SK-N-SH treated with all-trans-retinoic acid at 6 μM for 48 hours (cell line): ENCODE results near the gene RBM47.

Experiments used
- ATAC-seq: fragments of 200-7000 bp; cut with Tn5 transposase; 3 replicates; pipeline ENCODE4 v1.9.1; 2020; ENCODE audit warnings: mild to moderate bottlenecking, moderate library complexity
- ARNTL ChIP-seq: fragments of 450-650 bp; formaldehyde crosslinking; IDR thresholded peaks from 2 replicates; pipeline ENCODE4 v1.5.0; 2020; ENCODE audit warnings: low read depth, mild to moderate bottlenecking, moderate library complexity, borderline replicate concordance
- CSDC2 ChIP-seq: fragments of 250-450 bp; sonication (Bioruptor Pico); IDR thresholded peaks from 2 replicates; pipeline ENCODE4 v1.5.0; 2020; ENCODE audit warnings: mild to moderate bottlenecking, moderate library complexity
- ESRRG ChIP-seq: fragments of 250-450 bp; sonication (Bioruptor Pico); IDR thresholded peaks from 2 replicates; pipeline ENCODE4 v1.6.1; 2021; ENCODE audit warnings: mild to moderate bottlenecking
- GLIS3 ChIP-seq: fragments of 250-450 bp; sonication (Bioruptor Pico); IDR thresholded peaks from 2 replicates; pipeline ENCODE4 v1.5.0; 2020; ENCODE audit warnings: mild to moderate bottlenecking, moderate library complexity
- ISL1 ChIP-seq: fragments of 250-450 bp; sonication (Bioruptor Pico); IDR thresholded peaks from 2 replicates; pipeline ENCODE4 v2.1.2; 2022; ENCODE audit warnings: mild to moderate bottlenecking, moderate library complexity
- OSR1 ChIP-seq: fragments of 250-450 bp; sonication (Bioruptor Pico); IDR thresholded peaks from 2 replicates; pipeline ENCODE4 v1.8.0; 2022; ENCODE audit warnings: moderate library complexity, mild to moderate bottlenecking, inconsistent platforms
- RARB ChIP-seq: fragments of 250-450 bp; sonication (Bioruptor Pico); IDR thresholded peaks from 2 replicates; pipeline ENCODE4 v1.8.0; 2021; ENCODE audit warnings: mild to moderate bottlenecking, moderate library complexity
- TOX ChIP-seq: fragments of 250-450 bp; sonication (Bioruptor Pico); IDR thresholded peaks from 2 replicates; pipeline ENCODE4 v1.8.0; 2021; ENCODE audit warnings: mild to moderate bottlenecking, moderate library complexity, borderline replicate concordance
- ZFP3 ChIP-seq: fragments of 250-450 bp; sonication (Bioruptor Pico); IDR thresholded peaks from 2 replicates; pipeline ENCODE4 v1.5.0; 2020; ENCODE audit warnings: mild to moderate bottlenecking, moderate library complexity
- ZNF565 ChIP-seq: fragments of 450-650 bp; formaldehyde crosslinking; conservative IDR thresholded peaks from 2 replicates; pipeline ENCODE4 v1.5.0; 2020; ENCODE audit warnings: low read depth, mild to moderate bottlenecking, moderate library complexity
- ZNF8 ChIP-seq: fragments of 450-650 bp; formaldehyde crosslinking; IDR thresholded peaks from 2 replicates; pipeline ENCODE4 v1.5.0; 2020; ENCODE audit warnings: mild to moderate bottlenecking, moderate library complexity
- TF ChIP-seq, protein P1 (sequence below): fragments of 250-450 bp; sonication (Bioruptor Pico); IDR thresholded peaks from 2 replicates; pipeline ENCODE4 v1.5.1; 2020; ENCODE audit warnings: low read depth, mild to moderate bottlenecking, moderate library complexity
- TF ChIP-seq, protein P2 (sequence below): fragments of 250-450 bp; sonication (Bioruptor Pico); IDR thresholded peaks from 2 replicates; pipeline ENCODE4 v1.8.0; 2021; ENCODE audit warnings: low read depth, mild to moderate bottlenecking, moderate library complexity, borderline replicate concordance
- TF ChIP-seq, protein P3 (sequence below): fragments of 250-450 bp; sonication (Bioruptor Pico); IDR thresholded peaks from 2 replicates; pipeline ENCODE4 v1.8.0; 2020; ENCODE audit warnings: mild to moderate bottlenecking, moderate library complexity, borderline replicate concordance
- TF ChIP-seq, protein P4 (sequence below): fragments of 250-450 bp; sonication (Bioruptor Pico); IDR thresholded peaks from 2 replicates; pipeline ENCODE4 v1.5.0; 2020; ENCODE audit warnings: mild to moderate bottlenecking, moderate library complexity
- TF ChIP-seq, protein P5 (sequence below): fragments of 250-450 bp; sonication (Bioruptor Pico); IDR thresholded peaks from 2 replicates; pipeline ENCODE4 v1.5.1; 2021; ENCODE audit warnings: mild to moderate bottlenecking, moderate library complexity

Gene RBM47

DNA sequence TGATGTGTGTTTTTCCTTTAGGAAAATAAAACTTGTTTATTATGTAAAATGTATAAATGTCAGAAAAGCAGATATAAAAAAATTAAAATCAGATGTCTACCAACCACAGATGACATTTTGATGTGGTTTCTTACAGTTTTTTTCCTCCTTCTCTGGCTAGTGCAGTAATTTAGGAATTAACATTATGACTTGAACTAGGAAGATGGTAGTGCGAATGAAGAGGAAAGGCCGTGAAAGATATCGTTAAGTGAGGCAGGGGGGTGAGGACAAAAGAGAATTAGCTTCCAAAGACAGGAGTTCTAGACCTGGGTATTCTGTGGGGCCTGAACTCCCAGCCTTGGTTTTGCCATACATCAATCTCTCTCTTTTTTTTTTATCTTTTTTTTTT lies 98.0 kb downstream of the RBM47 start (continued):
- no peak for TF ChIP-seq ZNF8

DNA sequence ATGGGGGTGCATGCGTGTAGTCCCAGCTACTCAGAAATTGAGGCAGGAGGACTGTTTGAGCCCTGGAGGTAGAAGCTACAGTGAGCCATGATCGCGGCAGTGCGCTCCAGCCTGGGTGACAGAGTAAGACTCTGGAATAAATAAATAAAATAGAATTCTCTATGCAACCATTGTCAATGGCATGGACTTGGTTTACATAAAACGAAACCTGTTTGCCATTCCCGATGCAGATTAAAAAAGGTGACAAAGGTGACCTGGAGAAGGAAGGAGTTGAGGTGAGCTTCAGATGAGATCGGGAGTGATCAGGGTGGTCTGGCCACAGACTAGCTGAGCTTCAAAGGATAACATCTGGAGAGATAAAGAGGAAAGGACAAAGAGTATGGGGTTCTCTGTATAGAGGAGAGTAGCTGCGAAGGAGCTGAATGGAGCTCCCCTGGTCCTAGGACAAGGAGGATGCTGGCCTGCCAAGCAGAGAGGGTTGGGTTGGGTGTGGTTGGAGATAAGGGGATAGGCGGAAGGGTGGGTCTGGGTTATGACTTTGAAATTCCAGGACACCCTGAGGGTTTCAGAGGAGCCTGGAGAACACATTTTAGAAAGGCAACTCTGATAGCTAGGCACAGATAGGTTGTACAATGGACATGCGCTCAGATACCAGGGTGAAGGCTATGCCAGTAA lies 98.6 kb downstream of the RBM47 start:
- TF ChIP-seq, protein P1, sequence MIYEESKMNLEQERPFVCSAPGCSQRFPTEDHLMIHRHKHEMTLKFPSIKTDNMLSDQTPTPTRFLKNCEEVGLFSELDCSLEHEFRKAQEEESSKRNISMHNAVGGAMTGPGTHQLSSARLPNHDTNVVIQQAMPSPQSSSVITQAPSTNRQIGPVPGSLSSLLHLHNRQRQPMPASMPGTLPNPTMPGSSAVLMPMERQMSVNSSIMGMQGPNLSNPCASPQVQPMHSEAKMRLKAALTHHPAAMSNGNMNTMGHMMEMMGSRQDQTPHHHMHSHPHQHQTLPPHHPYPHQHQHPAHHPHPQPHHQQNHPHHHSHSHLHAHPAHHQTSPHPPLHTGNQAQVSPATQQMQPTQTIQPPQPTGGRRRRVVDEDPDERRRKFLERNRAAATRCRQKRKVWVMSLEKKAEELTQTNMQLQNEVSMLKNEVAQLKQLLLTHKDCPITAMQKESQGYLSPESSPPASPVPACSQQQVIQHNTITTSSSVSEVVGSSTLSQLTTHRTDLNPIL (CRISPR knock-in tag), result no peak
- TF ChIP-seq TOX, result no peak
- TF ChIP-seq, protein P2, sequence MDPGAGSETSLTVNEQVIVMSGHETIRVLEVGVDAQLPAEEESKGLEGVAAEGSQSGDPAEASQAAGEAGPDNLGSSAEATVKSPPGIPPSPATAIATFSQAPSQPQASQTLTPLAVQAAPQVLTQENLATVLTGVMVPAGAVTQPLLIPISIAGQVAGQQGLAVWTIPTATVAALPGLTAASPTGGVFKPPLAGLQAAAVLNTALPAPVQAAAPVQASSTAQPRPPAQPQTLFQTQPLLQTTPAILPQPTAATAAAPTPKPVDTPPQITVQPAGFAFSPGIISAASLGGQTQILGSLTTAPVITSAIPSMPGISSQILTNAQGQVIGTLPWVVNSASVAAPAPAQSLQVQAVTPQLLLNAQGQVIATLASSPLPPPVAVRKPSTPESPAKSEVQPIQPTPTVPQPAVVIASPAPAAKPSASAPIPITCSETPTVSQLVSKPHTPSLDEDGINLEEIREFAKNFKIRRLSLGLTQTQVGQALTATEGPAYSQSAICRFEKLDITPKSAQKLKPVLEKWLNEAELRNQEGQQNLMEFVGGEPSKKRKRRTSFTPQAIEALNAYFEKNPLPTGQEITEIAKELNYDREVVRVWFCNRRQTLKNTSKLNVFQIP (CRISPR knock-in tag), result no peak
- no peak for TF ChIP-seq CSDC2 (CRISPR knock-in tag)
- no peak for TF ChIP-seq OSR1 (CRISPR knock-in tag)
- no peak for TF ChIP-seq ZFP3 (CRISPR knock-in tag)
- no peak for TF ChIP-seq GLIS3
- TF ChIP-seq ZNF565 (CRISPR knock-in tag), result no peak
- TF ChIP-seq ESRRG, result no peak
- no peak for TF ChIP-seq ZNF8
- TF ChIP-seq, all 23 proteins: peak for 0
- ATAC-seq, result no peak

DNA sequence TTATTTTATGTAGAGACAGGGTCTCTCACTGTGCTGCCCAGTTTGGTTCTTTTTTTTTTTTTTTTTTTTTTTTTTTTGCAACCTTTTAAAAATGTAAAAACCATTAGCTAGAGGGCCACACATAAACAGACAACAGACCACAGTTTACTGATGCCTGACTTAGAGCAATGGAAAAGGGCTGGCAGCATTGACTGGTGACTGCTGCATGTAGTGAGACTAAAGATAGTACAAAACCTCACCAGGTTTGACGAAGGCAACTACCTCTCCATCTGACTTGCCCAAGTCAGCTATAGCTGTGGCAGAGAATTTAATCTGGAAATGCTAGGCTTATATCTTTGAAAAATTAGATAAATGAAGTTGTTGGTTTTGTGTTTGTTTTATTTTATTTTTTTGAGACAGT lies 102.9 kb downstream of the RBM47 start:
- no peak for TF ChIP-seq ARNTL (CRISPR knock-in tag)
- no peak for TF ChIP-seq ISL1
- TF ChIP-seq, protein P3, sequence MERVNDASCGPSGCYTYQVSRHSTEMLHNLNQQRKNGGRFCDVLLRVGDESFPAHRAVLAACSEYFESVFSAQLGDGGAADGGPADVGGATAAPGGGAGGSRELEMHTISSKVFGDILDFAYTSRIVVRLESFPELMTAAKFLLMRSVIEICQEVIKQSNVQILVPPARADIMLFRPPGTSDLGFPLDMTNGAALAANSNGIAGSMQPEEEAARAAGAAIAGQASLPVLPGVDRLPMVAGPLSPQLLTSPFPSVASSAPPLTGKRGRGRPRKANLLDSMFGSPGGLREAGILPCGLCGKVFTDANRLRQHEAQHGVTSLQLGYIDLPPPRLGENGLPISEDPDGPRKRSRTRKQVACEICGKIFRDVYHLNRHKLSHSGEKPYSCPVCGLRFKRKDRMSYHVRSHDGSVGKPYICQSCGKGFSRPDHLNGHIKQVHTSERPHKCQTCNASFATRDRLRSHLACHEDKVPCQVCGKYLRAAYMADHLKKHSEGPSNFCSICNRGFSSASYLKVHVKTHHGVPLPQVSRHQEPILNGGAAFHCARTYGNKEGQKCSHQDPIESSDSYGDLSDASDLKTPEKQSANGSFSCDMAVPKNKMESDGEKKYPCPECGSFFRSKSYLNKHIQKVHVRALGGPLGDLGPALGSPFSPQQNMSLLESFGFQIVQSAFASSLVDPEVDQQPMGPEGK (CRISPR knock-in tag), result no peak
- TF ChIP-seq, protein P1 (CRISPR knock-in tag), result no peak
- TF ChIP-seq, protein P4, sequence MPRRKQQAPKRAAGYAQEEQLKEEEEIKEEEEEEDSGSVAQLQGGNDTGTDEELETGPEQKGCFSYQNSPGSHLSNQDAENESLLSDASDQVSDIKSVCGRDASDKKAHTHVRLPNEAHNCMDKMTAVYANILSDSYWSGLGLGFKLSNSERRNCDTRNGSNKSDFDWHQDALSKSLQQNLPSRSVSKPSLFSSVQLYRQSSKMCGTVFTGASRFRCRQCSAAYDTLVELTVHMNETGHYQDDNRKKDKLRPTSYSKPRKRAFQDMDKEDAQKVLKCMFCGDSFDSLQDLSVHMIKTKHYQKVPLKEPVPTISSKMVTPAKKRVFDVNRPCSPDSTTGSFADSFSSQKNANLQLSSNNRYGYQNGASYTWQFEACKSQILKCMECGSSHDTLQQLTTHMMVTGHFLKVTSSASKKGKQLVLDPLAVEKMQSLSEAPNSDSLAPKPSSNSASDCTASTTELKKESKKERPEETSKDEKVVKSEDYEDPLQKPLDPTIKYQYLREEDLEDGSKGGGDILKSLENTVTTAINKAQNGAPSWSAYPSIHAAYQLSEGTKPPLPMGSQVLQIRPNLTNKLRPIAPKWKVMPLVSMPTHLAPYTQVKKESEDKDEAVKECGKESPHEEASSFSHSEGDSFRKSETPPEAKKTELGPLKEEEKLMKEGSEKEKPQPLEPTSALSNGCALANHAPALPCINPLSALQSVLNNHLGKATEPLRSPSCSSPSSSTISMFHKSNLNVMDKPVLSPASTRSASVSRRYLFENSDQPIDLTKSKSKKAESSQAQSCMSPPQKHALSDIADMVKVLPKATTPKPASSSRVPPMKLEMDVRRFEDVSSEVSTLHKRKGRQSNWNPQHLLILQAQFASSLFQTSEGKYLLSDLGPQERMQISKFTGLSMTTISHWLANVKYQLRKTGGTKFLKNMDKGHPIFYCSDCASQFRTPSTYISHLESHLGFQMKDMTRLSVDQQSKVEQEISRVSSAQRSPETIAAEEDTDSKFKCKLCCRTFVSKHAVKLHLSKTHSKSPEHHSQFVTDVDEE (CRISPR knock-in tag), result no peak
- no peak for TF ChIP-seq OSR1 (CRISPR knock-in tag)
- TF ChIP-seq RARB, result no peak
- no peak for ATAC-seq

DNA sequence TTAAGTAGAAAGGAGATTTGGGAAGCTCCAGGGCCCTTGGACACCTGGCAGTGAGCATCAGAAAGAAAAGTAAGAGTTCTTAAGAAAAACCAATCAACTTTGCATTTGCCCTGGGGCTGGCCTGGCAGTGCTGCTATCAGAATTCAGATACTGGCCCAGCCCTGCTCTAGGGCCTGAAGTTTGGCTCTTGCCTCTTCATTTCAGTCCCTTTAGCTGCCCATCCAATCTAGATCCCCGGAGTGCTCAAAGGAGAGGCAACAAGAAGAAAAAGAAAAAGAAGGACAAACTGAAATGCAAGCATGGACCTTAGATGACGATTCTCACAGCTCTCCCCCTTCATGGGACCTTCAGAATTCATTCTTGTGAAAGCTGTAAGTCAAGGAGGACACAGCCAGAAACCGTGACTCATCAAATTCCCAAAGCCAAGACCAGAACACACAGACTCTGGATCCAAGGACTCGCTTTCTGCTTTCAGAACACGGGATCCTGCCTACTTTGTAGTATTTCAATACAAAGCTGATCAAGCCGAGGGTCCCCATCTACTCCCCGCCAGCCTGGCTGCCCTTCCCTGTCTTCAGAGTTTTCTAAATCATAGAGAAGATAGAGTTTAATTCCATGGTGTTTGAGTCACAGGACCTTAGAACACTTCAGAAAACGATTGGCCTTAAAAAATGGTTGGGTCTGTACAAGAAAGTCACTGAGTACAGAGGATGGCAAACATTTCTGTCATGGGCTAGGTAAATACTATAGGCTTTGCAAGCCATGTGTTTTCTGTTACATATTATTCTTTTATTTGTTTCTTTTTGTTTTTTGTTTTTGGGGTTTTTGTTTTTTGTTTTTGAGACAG lies 103.7 kb downstream of the RBM47 start:
- TF ChIP-seq ARNTL (CRISPR knock-in tag) (no peak), CSDC2 (CRISPR knock-in tag) (peak; percentile 79; the same call in 1 of the 2 replicates), TOX (no peak), ZFP3 (CRISPR knock-in tag) (0 out of 2 replicates have a peak, but pooled peaks have one; percentile 27)
- TF ChIP-seq, protein P3 (CRISPR knock-in tag), result no peak
- TF ChIP-seq, protein P5, sequence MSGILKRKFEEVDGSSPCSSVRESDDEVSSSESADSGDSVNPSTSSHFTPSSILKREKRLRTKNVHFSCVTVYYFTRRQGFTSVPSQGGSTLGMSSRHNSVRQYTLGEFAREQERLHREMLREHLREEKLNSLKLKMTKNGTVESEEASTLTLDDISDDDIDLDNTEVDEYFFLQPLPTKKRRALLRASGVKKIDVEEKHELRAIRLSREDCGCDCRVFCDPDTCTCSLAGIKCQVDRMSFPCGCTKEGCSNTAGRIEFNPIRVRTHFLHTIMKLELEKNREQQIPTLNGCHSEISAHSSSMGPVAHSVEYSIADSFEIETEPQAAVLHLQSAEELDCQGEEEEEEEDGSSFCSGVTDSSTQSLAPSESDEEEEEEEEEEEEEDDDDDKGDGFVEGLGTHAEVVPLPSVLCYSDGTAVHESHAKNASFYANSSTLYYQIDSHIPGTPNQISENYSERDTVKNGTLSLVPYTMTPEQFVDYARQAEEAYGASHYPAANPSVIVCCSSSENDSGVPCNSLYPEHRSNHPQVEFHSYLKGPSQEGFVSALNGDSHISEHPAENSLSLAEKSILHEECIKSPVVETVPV (CRISPR knock-in tag), result no peak
- ATAC-seq, result peak; percentile 95
